Measurements from ENCODE around the gene TEDC2.

GRCh38 chr16:2438121-2438520, 21.8 kb upstream of the TEDC2 start:
- no peak for TF ChIP-seq MAX (IDR thresholded peaks at IDR 0.05; ENCODE audit: low read depth)
- no peak for TF ChIP-seq CTCF (IDR thresholded peaks at IDR 0.05)
